HepG2 (cell line): Measurements from ENCODE around the gene TRANK1. TPM values are rescaled to one million over a fixed set of nuclear protein-coding genes. Genes with fewer than 3 reads are reported as not detected.
A peak's percentile ranks its signal among the peaks of the same experiment; 100 is the strongest.

Source experiments
- AGO2 ChIP-seq: fragments of 200-400 bp; formaldehyde crosslinking; optimal IDR thresholded peaks from 2 replicates; pipeline ENCODE3; 2017; ENCODE audit warnings: mild to moderate bottlenecking, low read depth, low read length, moderate library complexity
- BCL6 ChIP-seq: IDR thresholded peaks from 2 replicates; pipeline ENCODE4 v1.6.1; 2016; ENCODE audit warnings: missing genetic modification reagents, missing compliant biosample characterization
- CAMTA2 ChIP-seq: sonication (generic); formaldehyde crosslinking; IDR thresholded peaks from 2 replicates; pipeline ENCODE4 v1.4.0; 2020; ENCODE audit warnings: mild to moderate bottlenecking, missing genetic modification reagents, borderline replicate concordance
- CHD4 ChIP-seq: fragments of 200-600 bp; sonication (generic); IDR thresholded peaks from 2 replicates; pipeline ENCODE4 v1.7.0; 2017; ENCODE audit warnings: mild to moderate bottlenecking, low read length, borderline replicate concordance
- EHMT2 ChIP-seq: fragments of 200-600 bp; sonication (generic); IDR thresholded peaks from 2 replicates; pipeline ENCODE4 v1.7.0; 2017; ENCODE audit warnings: antibody characterized with exemption, low read depth, low read length, borderline replicate concordance
- KLF15 ChIP-seq: sonication (generic); formaldehyde crosslinking; IDR thresholded peaks from 2 replicates; pipeline ENCODE4 v1.8.1; 2023; ENCODE audit warnings: borderline replicate concordance, mild to moderate bottlenecking, inconsistent platforms, missing genetic modification reagents, mixed read lengths
- MAFG ChIP-seq: sonication (generic); formaldehyde crosslinking; IDR thresholded peaks from 2 replicates; pipeline ENCODE4 v1.5.1; 2020; ENCODE audit warnings: mild to moderate bottlenecking, missing genetic modification reagents
- TARDBP ChIP-seq: sonication (generic); formaldehyde crosslinking; IDR thresholded peaks from 2 replicates; pipeline ENCODE4 v1.8.0; 2022; ENCODE audit warnings: mild to moderate bottlenecking, missing genetic modification reagents
- THRA ChIP-seq: sonication (generic); formaldehyde crosslinking; IDR thresholded peaks from 2 replicates; pipeline ENCODE4 v1.4.0; 2020; ENCODE audit warnings: missing genetic modification reagents, borderline replicate concordance
- ZBTB8A ChIP-seq: sonication (generic); formaldehyde crosslinking; IDR thresholded peaks from 2 replicates; pipeline ENCODE4 v1.4.0; 2020; ENCODE audit warnings: mild to moderate bottlenecking, low read depth, missing genetic modification reagents, borderline replicate concordance
- ZMYM2 ChIP-seq: sonication (generic); formaldehyde crosslinking; IDR thresholded peaks from 2 replicates; pipeline ENCODE4 v1.8.0; 2022; ENCODE audit warnings: mild to moderate bottlenecking, missing genetic modification reagents
- ZNF354B ChIP-seq: sonication (generic); formaldehyde crosslinking; IDR thresholded peaks from 2 replicates; pipeline ENCODE4 v1.8.0; 2022; ENCODE audit warnings: mild to moderate bottlenecking, missing genetic modification reagents
- ZNF546 ChIP-seq: sonication (generic); formaldehyde crosslinking; conservative IDR thresholded peaks from 2 replicates; pipeline ENCODE4 v1.8.1; 2023; ENCODE audit warnings: mild to moderate bottlenecking, missing genetic modification reagents
- ZNF788 ChIP-seq: sonication (generic); formaldehyde crosslinking; IDR thresholded peaks from 2 replicates; pipeline ENCODE4 v1.5.0; 2020; ENCODE audit warnings: mild to moderate bottlenecking, missing genetic modification reagents, borderline replicate concordance
- ZNF790 ChIP-seq: sonication (generic); formaldehyde crosslinking; IDR thresholded peaks from 2 replicates; pipeline ENCODE4 v1.8.0; 2022; ENCODE audit warnings: missing genetic modification reagents, mild to moderate bottlenecking, borderline replicate concordance
- polyA plus RNA-seq, 8 experiments: library from polyadenylated mRNA; depleted of rRNA in 3 of 8; stranded (reverse) in 7 of 8; unstranded in 1 of 8; fragments of >200 nt; fragmentation: Illumina TruSeq in 4 of 8; extraction: Trizol in 4 of 8; gene quantifications; 2 replicates each; pipeline versions ENCODE4 v1.2.1 to v1.2.3, GENCODE V29; 2011 to 2016; ENCODE audit warnings: low read depth in 4 of 8, missing spikeins in 1 of 8, mixed read lengths in 1 of 8; ENCODE audit not compliant: insufficient read depth in 1 of 8
- total RNA-seq, 5 experiments: library from RNA; depleted of rRNA; stranded (reverse); fragments of >200 nt; fragmentation: Illumina TruSeq; extraction: Trizol; gene quantifications; 2 replicates each; pipeline ENCODE4 v1.2.3, GENCODE V29; 2016; ENCODE audit warnings: low read depth in 1 of 5
- TF ChIP-seq, protein P1 (sequence below): sonication (generic); formaldehyde crosslinking; IDR thresholded peaks from 2 replicates; pipeline ENCODE4 v1.5.0; 2020; ENCODE audit warnings: mild to moderate bottlenecking, missing genetic modification reagents
- TF ChIP-seq, protein P2 (sequence below): sonication (generic); formaldehyde crosslinking; IDR thresholded peaks from 2 replicates; pipeline ENCODE4 v1.4.0; 2020; ENCODE audit warnings: missing genetic modification reagents
- TF ChIP-seq, protein P3 (sequence below): sonication (generic); formaldehyde crosslinking; IDR thresholded peaks from 2 replicates; pipeline ENCODE4 v1.5.0; 2020; ENCODE audit warnings: missing genetic modification reagents
- TF ChIP-seq, protein P4 (sequence below): sonication (generic); formaldehyde crosslinking; IDR thresholded peaks from 2 replicates; pipeline ENCODE4 v1.4.0; 2020; ENCODE audit warnings: missing genetic modification reagents, mild to moderate bottlenecking, borderline replicate concordance

TRANK1 gene
- total and polyA plus RNA-seq, 2 of the 13 experiments (the other 11 are each of a cell fraction or from before 2014, with no cell fraction given): 0.13 to 0.32 TPM

DNA sequence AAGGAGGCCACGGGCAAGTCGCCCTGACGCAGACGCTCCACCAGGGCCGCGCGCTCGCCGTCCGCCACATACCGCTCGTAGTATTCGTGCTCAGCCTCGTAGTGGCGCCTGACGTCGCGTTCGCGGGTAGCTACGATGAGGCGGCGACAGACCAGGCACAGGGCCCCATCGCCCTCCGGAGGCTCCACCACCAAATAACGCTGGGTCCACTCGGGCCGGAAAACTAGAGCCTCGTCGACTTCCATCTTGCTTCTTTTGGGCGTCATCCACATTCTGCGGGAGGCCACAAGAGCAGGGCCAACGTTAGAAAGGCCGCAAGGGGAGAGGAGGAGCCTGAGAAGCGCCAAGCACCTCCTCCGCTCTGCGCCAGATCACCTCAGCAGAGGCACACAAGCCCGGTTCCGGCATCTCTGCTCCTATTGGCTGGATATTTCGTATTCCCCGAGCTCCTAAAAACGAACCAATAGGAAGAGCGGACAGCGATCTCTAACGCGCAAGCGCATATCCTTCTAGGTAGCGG is 48.0 kb upstream of the TRANK1 start, which contains the start of gene EPM2AIP1 (continued):
- TF ChIP-seq, protein P1, sequence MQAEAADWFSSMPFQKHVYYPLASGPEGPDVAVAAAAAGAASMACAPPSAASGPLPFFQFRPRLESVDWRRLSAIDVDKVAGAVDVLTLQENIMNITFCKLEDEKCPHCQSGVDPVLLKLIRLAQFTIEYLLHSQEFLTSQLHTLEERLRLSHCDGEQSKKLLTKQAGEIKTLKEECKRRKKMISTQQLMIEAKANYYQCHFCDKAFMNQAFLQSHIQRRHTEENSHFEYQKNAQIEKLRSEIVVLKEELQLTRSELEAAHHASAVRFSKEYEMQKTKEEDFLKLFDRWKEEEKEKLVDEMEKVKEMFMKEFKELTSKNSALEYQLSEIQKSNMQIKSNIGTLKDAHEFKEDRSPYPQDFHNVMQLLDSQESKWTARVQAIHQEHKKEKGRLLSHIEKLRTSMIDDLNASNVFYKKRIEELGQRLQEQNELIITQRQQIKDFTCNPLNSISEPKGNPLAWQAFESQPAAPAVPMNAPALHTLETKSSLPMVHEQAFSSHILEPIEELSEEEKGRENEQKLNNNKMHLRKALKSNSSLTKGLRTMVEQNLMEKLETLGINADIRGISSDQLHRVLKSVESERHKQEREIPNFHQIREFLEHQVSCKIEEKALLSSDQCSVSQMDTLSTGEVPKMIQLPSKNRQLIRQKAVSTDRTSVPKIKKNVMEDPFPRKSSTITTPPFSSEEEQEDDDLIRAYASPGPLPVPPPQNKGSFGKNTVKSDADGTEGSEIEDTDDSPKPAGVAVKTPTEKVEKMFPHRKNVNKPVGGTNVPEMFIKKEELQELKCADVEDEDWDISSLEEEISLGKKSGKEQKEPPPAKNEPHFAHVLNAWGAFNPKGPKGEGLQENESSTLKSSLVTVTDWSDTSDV (CRISPR knock-in tag): no peak; the same call in 1 of the 2 replicates
- TF ChIP-seq MAFG (CRISPR knock-in tag) (no peak), ZNF788 (CRISPR knock-in tag) (no peak), THRA (CRISPR knock-in tag) (peak; percentile 60), ZNF354B (CRISPR knock-in tag) (no peak), ZMYM2 (CRISPR knock-in tag) (no peak), CHD4 (no peak), KLF15 (0 out of 2 replicates have a peak, but pooled peaks have one; percentile 60), AGO2 (peak; percentile 83), ZNF546 (CRISPR knock-in tag) (peak; percentile 65; the same call in 1 of the 2 replicates), TARDBP (CRISPR knock-in tag) (peak; percentile 65), EHMT2 (no peak), CAMTA2 (no peak), ZNF790 (CRISPR knock-in tag) (peak; percentile 37; the same call in 1 of the 2 replicates), ZBTB8A (CRISPR knock-in tag) (no peak), BCL6 (CRISPR knock-in tag) (peak; percentile 48; the same call in 1 of the 2 replicates)
- TF ChIP-seq, protein P2, sequence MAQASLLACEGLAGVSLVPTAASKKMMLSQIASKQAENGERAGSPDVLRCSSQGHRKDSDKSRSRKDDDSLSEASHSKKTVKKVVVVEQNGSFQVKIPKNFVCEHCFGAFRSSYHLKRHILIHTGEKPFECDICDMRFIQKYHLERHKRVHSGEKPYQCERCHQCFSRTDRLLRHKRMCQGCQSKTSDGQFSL (CRISPR knock-in tag): no peak
- TF ChIP-seq, protein P3, sequence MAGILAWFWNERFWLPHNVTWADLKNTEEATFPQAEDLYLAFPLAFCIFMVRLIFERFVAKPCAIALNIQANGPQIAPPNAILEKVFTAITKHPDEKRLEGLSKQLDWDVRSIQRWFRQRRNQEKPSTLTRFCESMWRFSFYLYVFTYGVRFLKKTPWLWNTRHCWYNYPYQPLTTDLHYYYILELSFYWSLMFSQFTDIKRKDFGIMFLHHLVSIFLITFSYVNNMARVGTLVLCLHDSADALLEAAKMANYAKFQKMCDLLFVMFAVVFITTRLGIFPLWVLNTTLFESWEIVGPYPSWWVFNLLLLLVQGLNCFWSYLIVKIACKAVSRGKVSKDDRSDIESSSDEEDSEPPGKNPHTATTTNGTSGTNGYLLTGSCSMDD (CRISPR knock-in tag): no peak
- TF ChIP-seq, protein P4, sequence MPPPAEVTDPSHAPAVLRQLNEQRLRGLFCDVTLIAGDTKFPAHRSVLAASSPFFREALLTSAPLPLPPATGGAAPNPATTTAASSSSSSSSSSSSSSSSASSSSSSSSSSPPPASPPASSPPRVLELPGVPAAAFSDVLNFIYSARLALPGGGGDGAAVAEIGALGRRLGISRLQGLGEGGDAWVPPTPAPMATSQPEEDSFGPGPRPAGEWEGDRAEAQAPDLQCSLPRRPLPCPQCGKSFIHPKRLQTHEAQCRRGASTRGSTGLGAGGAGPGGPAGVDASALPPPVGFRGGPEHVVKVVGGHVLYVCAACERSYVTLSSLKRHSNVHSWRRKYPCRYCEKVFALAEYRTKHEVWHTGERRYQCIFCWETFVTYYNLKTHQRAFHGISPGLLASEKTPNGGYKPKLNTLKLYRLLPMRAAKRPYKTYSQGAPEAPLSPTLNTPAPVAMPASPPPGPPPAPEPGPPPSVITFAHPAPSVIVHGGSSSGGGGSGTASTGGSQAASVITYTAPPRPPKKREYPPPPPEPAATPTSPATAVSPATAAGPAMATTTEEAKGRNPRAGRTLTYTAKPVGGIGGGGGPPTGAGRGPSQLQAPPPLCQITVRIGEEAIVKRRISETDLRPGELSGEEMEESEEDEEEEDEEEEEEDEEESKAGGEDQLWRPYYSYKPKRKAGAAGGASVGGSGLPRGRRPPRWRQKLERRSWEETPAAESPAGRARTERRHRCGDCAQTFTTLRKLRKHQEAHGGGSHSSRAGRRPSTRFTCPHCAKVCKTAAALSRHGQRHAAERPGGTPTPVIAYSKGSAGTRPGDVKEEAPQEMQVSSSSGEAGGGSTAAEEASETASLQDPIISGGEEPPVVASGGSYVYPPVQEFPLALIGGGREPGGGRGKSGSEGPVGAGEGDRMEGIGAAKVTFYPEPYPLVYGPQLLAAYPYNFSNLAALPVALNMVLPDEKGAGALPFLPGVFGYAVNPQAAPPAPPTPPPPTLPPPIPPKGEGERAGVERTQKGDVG (CRISPR knock-in tag): peak; percentile 41; the same call in 1 of the 2 replicates
